ENCODE data around the gene JAML. TPM values are rescaled to one million over a fixed set of nuclear protein-coding genes. Genes with fewer than 3 reads are reported as not detected.

The JAML gene
- polyA plus RNA-seq, 1 donor from 2014 or later = 0.28 TPM

- Histone ChIP-seq H3K79me2 (replicated peaks; ENCODE audit: insufficient read depth, low read length) (no peaks in the 10 kb centered on the region), H3K9me2 (ENCODE audit: insufficient read depth, low read length) (no peaks in the 10 kb centered on the region), H3K27me3 (ENCODE audit: insufficient read depth, low read depth, low read length) (no peaks in the 10 kb centered on the region)
Measured at GRCh38 chr11:118247041-118247440, 22.2 kb upstream of the JAML start.

GRCh38 chr11:118245936-118246562, 21.2 kb upstream of the JAML start:
- Histone ChIP-seq H3K9ac (ENCODE audit: low read length) (no peak overlapping the region), H4K20me1 (ENCODE audit: insufficient read depth) (no peaks in the 10 kb centered on the region), H2AFZ (ENCODE audit: low read depth, low read length) (no peak overlapping the region), H3K4me3 (ENCODE audit: low read length) (no peak overlapping the region), H3K9me2 (ENCODE audit: insufficient read depth, low read length) (no peaks in the 10 kb centered on the region), H3K4me2 (ENCODE audit: low read length) (no peak overlapping the region), H3K9me3 (ENCODE audit: low read length) (no peaks in the 10 kb centered on the region), H3K27ac (ENCODE audit: low read length) (no peak overlapping the region), H3K36me3 (ENCODE audit: insufficient read depth, low read length) (no peaks in the 10 kb centered on the region), H3F3A (ENCODE audit: insufficient read depth, low read length, poor library complexity, severe bottlenecking) (no peaks in the 10 kb centered on the region), H3K27me3 (ENCODE audit: insufficient read depth, low read depth, low read length) (no peaks in the 10 kb centered on the region), H3K79me2 (replicated peaks; ENCODE audit: insufficient read depth, low read length) (no peaks in the 10 kb centered on the region)
- TF ChIP-seq POLR2AphosphoS5 (IDR thresholded peaks at IDR 0.05) (no peak), TAF1 (IDR thresholded peaks at IDR 0.05; ENCODE audit: low read depth) (no peak), CTCF (IDR thresholded peaks at IDR 0.05; ENCODE audit: poor library complexity, severe bottlenecking) (no peak), RAD21 (conservative IDR thresholded peaks at IDR 0.05) (no peak), MXI1 (conservative IDR thresholded peaks at IDR 0.05; ENCODE audit: poor library complexity, severe bottlenecking) (no peak), EP300 (conservative IDR thresholded peaks at IDR 0.05; ENCODE audit: poor library complexity, severe bottlenecking) (no peak), SMC3 (conservative IDR thresholded peaks at IDR 0.05; ENCODE audit: poor library complexity) (no peak), EZH2 (IDR thresholded peaks at IDR 0.05; ENCODE audit: borderline replicate concordance, insufficient read depth, low read length, poor library complexity, severe bottlenecking) (no peak)

More at GRCh38 chr11:118247041-118247440, 22.2 kb upstream of the JAML start:
- Histone ChIP-seq H3F3A (ENCODE audit: insufficient read depth, low read length, poor library complexity, severe bottlenecking) (no peaks in the 10 kb centered on the region), H4K20me1 (ENCODE audit: insufficient read depth) (no peaks in the 10 kb centered on the region), H3K36me3 (ENCODE audit: insufficient read depth, low read length) (no peaks in the 10 kb centered on the region), H2AFZ (ENCODE audit: low read depth, low read length) (no peak overlapping the region), H3K27ac (ENCODE audit: low read length) (no peak overlapping the region), H3K9ac (ENCODE audit: low read length) (no peak overlapping the region), H3K4me3 (ENCODE audit: low read length) (no peak overlapping the region), H3K4me2 (ENCODE audit: low read length) (no peak overlapping the region), H3K9me3 (ENCODE audit: low read length) (no peaks in the 10 kb centered on the region)
- TF ChIP-seq TAF1 (IDR thresholded peaks at IDR 0.05; ENCODE audit: low read depth) (no peak), EZH2 (IDR thresholded peaks at IDR 0.05; ENCODE audit: borderline replicate concordance, insufficient read depth, low read length, poor library complexity, severe bottlenecking) (no peak), CTCF (IDR thresholded peaks at IDR 0.05; ENCODE audit: poor library complexity, severe bottlenecking) (no peak), MXI1 (conservative IDR thresholded peaks at IDR 0.05; ENCODE audit: poor library complexity, severe bottlenecking) (no peak), EP300 (conservative IDR thresholded peaks at IDR 0.05; ENCODE audit: poor library complexity, severe bottlenecking) (no peak), REST (IDR thresholded peaks at IDR 0.05; ENCODE audit: borderline replicate concordance) (no peak), SMC3 (conservative IDR thresholded peaks at IDR 0.05; ENCODE audit: poor library complexity) (no peak), RAD21 (conservative IDR thresholded peaks at IDR 0.05) (no peak), POLR2AphosphoS5 (IDR thresholded peaks at IDR 0.05) (no peak)

Data from neural cell (in vitro differentiated cells).